PC-3 (cell line): ENCODE results near the gene APBB2. TPM values are rescaled to one million over a fixed set of nuclear protein-coding genes. Genes with fewer than 3 reads are reported as not detected.

Experiments
- ATAC-seq: fragments of 200-7000 bp; cut with Tn5 transposase; 2 replicates; pipeline ENCODE4 v1.9.1; 2020; ENCODE audit warnings: mild to moderate bottlenecking, moderate library complexity
- BruUV-seq: library from RNA; stranded (reverse); fragments of 400-500 nt; replicated peaks from 2 replicates; lab custom pipeline; 2021; lab: Mats Ljungman, UMichigan
- CTCF ChIA-PET: fragments of 300-600 bp; sonication (Branson Sonifier 250); formaldehyde crosslinking; loops from one replicate; lab custom pipeline; 2022; ENCODE audit warnings: antibody characterized with exemption; lab: Charles Lee
- POLR2A ChIA-PET: fragments of 300-600 bp; sonication (Branson Sonifier 250); formaldehyde crosslinking; loops from one replicate; lab custom pipeline; 2022; ENCODE audit warnings: antibody characterized with exemption; ENCODE audit not compliant: unreplicated experiment; lab: Charles Lee
- DNase-seq: peaks from one replicate; pipeline ENCODE4 v3.0.0-alpha.2; 2015
- H2AFZ ChIP-seq: fragments of 300-600 bp; sonication (generic); 2 replicates; pipeline ENCODE4 v1.6.0; 2016; ENCODE audit warnings: antibody characterized with exemption, low read length
- H3F3A ChIP-seq: fragments of 300-600 bp; sonication (generic); one replicate; pipeline ENCODE4 v1.6.0; 2017; ENCODE audit warnings: antibody characterized with exemption, low read length, control low read depth, mild to moderate bottlenecking; ENCODE audit not compliant: unreplicated experiment
- H3K27ac ChIP-seq: fragments of 300-600 bp; sonication (generic); 2 replicates; pipeline ENCODE4 v1.5.1; 2016; ENCODE audit warnings: mild to moderate bottlenecking, low read length
- H3K27me3 ChIP-seq: fragments of 300-600 bp; sonication (generic); 2 replicates; pipeline ENCODE4 v1.6.1; 2016; ENCODE audit warnings: low read length, mixed read lengths
- H3K36me3 ChIP-seq: fragments of 300-600 bp; sonication (generic); 2 replicates; pipeline ENCODE4 v1.6.1; 2016; ENCODE audit warnings: low read depth, mixed run types, low read length, mixed read lengths
- H3K4me1 ChIP-seq: fragments of 300-600 bp; sonication (generic); 2 replicates; pipeline ENCODE4 v1.5.1; 2016; ENCODE audit warnings: low read length; ENCODE audit not compliant: insufficient read depth
- H3K4me2 ChIP-seq: fragments of 300-600 bp; sonication (generic); 2 replicates; pipeline ENCODE4 v1.6.0; 2016; ENCODE audit warnings: low read length
- H3K4me3 ChIP-seq: fragments of 300-600 bp; sonication (generic); 2 replicates; pipeline ENCODE4 v1.5.1; 2016; ENCODE audit warnings: mild to moderate bottlenecking, low read length, mixed read lengths
- H3K79me2 ChIP-seq: fragments of 300-600 bp; sonication (generic); 2 replicates; pipeline ENCODE4 v1.6.1; 2017; ENCODE audit warnings: low read length, mixed read lengths
- H3K9ac ChIP-seq: fragments of 300-600 bp; sonication (generic); 2 replicates; pipeline ENCODE4 v1.6.0; 2016; ENCODE audit warnings: mild to moderate bottlenecking, low read length
- H3K9me2 ChIP-seq: fragments of 300-600 bp; sonication (generic); replicated peaks from 2 replicates; pipeline ENCODE4 v1.6.1; 2016; ENCODE audit warnings: mixed run types, low read length, mixed read lengths
- H3K9me3 ChIP-seq: fragments of 300-600 bp; sonication (generic); 2 replicates; pipeline ENCODE4 v1.6.1; 2016; ENCODE audit warnings: low read length, mixed read lengths
- H4K20me1 ChIP-seq: fragments of 300-600 bp; sonication (generic); 2 replicates; pipeline ENCODE4 v1.6.1; 2016; ENCODE audit warnings: low read length, mixed read lengths
- EZH2 ChIP-seq: fragments of 300-600 bp; sonication (generic); IDR thresholded peaks from one replicate; pipeline ENCODE4 v1.6.1; 2017; ENCODE audit warnings: antibody characterized with exemption, mild to moderate bottlenecking, low read length; ENCODE audit not compliant: unreplicated experiment
- EZH2phosphoT487 ChIP-seq: fragments of 300-600 bp; sonication (generic); IDR thresholded peaks from 2 replicates; pipeline ENCODE4 v1.6.1; 2018; ENCODE audit warnings: mild to moderate bottlenecking, antibody characterized with exemption, low read length, borderline replicate concordance
- intact Hi-C: fragments of 100-400 bp; cut with micrococcal nuclease; formaldehyde crosslinking; loops from 2 replicates; pipeline ENCODE4 v1.9.0; 2023
- total RNA-seq: library from RNA; depleted of rRNA; stranded (reverse); fragments of >200 nt; gene quantifications from 2 replicates; pipeline ENCODE4 v1.2.3, GENCODE V29; 2014
- TF ChIP-seq, protein P1 (sequence below): fragments of 300-600 bp; sonication (generic); conservative IDR thresholded peaks from 2 replicates; pipeline ENCODE4 v1.5.1; 2017; ENCODE audit warnings: antibody characterized with exemption, low read depth, mild to moderate bottlenecking, low read length

Gene APBB2
- total RNA-seq, 1 experiment from 2014 or later, result 24.7 TPM

GRCh38 chr4:41215155-41215554 lies 813 bp upstream of the APBB2 start:
- DNase-seq (no peak), ATAC-seq (no peak)
- H3K4me1 ChIP-seq, result peaks cover 26% of the 10 kb centered on the region
- no TSS peak for BruUV-seq
- H3K9me3 ChIP-seq, result no peaks in the 10 kb centered on the region
- CTCF ChIA-PET, result no interaction called here
- H3K27me3 ChIP-seq, result no peaks in the 10 kb centered on the region
- H3F3A ChIP-seq, result no peaks in the 10 kb centered on the region
- H2AFZ ChIP-seq, result peak overlapping the region; percentile 77
- peaks cover 41% of the 10 kb centered on the region for H3K79me2 ChIP-seq
- H3K27ac ChIP-seq, result no peak overlapping the region
- TF ChIP-seq, protein P1, sequence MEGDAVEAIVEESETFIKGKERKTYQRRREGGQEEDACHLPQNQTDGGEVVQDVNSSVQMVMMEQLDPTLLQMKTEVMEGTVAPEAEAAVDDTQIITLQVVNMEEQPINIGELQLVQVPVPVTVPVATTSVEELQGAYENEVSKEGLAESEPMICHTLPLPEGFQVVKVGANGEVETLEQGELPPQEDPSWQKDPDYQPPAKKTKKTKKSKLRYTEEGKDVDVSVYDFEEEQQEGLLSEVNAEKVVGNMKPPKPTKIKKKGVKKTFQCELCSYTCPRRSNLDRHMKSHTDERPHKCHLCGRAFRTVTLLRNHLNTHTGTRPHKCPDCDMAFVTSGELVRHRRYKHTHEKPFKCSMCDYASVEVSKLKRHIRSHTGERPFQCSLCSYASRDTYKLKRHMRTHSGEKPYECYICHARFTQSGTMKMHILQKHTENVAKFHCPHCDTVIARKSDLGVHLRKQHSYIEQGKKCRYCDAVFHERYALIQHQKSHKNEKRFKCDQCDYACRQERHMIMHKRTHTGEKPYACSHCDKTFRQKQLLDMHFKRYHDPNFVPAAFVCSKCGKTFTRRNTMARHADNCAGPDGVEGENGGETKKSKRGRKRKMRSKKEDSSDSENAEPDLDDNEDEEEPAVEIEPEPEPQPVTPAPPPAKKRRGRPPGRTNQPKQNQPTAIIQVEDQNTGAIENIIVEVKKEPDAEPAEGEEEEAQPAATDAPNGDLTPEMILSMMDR, result no peak
- TF ChIP-seq EZH2phosphoT487 (no peak), EZH2 (no peak)
- H3K4me2 ChIP-seq, result peak overlapping the region; percentile 89
- H3K36me3 ChIP-seq, result no peaks in the 10 kb centered on the region
- H4K20me1 ChIP-seq, result peaks cover 5% of the 10 kb centered on the region; the same call in 1 of the 2 replicates
- intact Hi-C loops, result no loop called here
- POLR2A ChIA-PET, result no interaction called here
- H3K9ac ChIP-seq, result no peak overlapping the region; the same call in 1 of the 2 replicates
- H3K4me3 ChIP-seq, result peak overlapping the region; percentile 57
- H3K9me2 ChIP-seq, result no peaks in the 10 kb centered on the region

DNA sequence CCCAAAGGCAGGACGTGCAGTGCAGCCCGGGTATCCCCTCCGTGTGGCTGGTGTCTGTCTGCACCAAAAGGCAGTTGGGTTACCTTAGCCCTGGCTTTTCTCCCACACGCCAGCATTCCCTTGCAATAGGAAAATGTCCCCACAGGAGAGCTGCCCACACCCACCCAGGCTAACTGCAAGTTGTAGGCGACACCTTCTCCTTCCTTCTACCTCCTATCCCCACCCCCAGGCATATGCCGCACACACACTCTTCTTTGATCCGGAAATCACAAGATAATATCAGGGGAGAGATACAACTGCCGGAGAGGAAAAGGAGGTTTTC lies 444 bp upstream of the APBB2 start:
- BruUV-seq, result no TSS peak
- H3K27ac ChIP-seq, result no peak overlapping the region
- H4K20me1 ChIP-seq, result peaks cover 5% of the 10 kb centered on the region; the same call in 1 of the 2 replicates
- TF ChIP-seq, protein P1, result no peak
- TF ChIP-seq EZH2phosphoT487 (no peak), EZH2 (no peak)
- ChIA-PET POLR2A (no interaction called here), CTCF (interaction anchor here (0.9 to 1.0 kb wide), 2 partner anchors 236 to 274 kb away, joined by 4 to 5 read pairs; no protein-coding TSS in a partner anchor)
- H3F3A ChIP-seq, result no peaks in the 10 kb centered on the region
- H3K9me3 ChIP-seq, result no peaks in the 10 kb centered on the region
- peaks cover 26% of the 10 kb centered on the region for H3K4me1 ChIP-seq
- peak; percentile 4 for ATAC-seq
- H3K9me2 ChIP-seq, result no peaks in the 10 kb centered on the region
- H3K4me2 ChIP-seq, result peak overlapping the region; percentile 89
- peaks cover 44% of the 10 kb centered on the region for H3K79me2 ChIP-seq
- intact Hi-C loops, result loop anchor here (1.0 to 5.0 kb wide), 5 partner anchors 37 to 462 kb away; no protein-coding TSS in a partner anchor
- peak overlapping the region; percentile 25; the same call in 1 of the 2 replicates for H3K9ac ChIP-seq
- no peaks in the 10 kb centered on the region for H3K36me3 ChIP-seq
- no peaks in the 10 kb centered on the region for H3K27me3 ChIP-seq
- H3K4me3 ChIP-seq, result peak overlapping the region; percentile 57
- no peak for DNase-seq
- peak overlapping the region; percentile 77 for H2AFZ ChIP-seq

- H3K9ac ChIP-seq, result peak overlapping the region; percentile 77
- ATAC-seq (peak; percentile 4), DNase-seq (no peak)
- 0 out of 2 replicates have a peak overlapping the region, but pooled peaks have one; percentile 18 for H3K27ac ChIP-seq
- no peaks in the 10 kb centered on the region for H3F3A ChIP-seq
- H3K4me1 ChIP-seq, result peaks cover 26% of the 10 kb centered on the region
- ChIA-PET CTCF (interaction anchor here (0.6 to 1.0 kb wide), 9 partner anchors 35 to 347 kb away, joined by 3 to 8 read pairs (median 5); no protein-coding TSS in a partner anchor), POLR2A (no interaction called here)
- intact Hi-C loops, result loop anchor here (1.0 to 5.0 kb wide), 5 partner anchors 36 to 461 kb away; no protein-coding TSS in a partner anchor
- no TSS peak for BruUV-seq
- no peaks in the 10 kb centered on the region for H3K9me2 ChIP-seq
- H3K27me3 ChIP-seq, result no peaks in the 10 kb centered on the region
- H4K20me1 ChIP-seq, result peaks cover 5% of the 10 kb centered on the region; the same call in 1 of the 2 replicates
- peak overlapping the region; percentile 99 for H3K4me3 ChIP-seq
- H2AFZ ChIP-seq, result peak overlapping the region; percentile 76
- TF ChIP-seq, protein P1, result no peak
- TF ChIP-seq EZH2, result no peak
- TF ChIP-seq EZH2phosphoT487, result no peak
- no peaks in the 10 kb centered on the region for H3K9me3 ChIP-seq
- peaks cover 55% of the 10 kb centered on the region for H3K79me2 ChIP-seq
- no peaks in the 10 kb centered on the region for H3K36me3 ChIP-seq
- peak overlapping the region; percentile 87 for H3K4me2 ChIP-seq
Measured at GRCh38 chr4:41213625-41214135, 662 bp downstream of the APBB2 start.
